Heart left ventricle (tissue), 16 donors: ENCODE measurements around the gene FOXP1. TPM values are rescaled to one million over a fixed set of nuclear protein-coding genes. Genes with fewer than 3 reads are reported as not detected.
"Not testable (repeated sequence)": the region's sequence is repeated elsewhere in the genome, so short reads cannot be mapped to it uniquely, and the experiment has no call there.

ENCODE experiments used
- ATAC-seq, 4 donors: fragments of 200-7000 bp; cut with Tn5 transposase; one replicate each; pipeline ENCODE4 v1.9.1; 2020 to 2022; ENCODE audit warnings: moderate library complexity in 4 of 4, mild to moderate bottlenecking in 3 of 4, moderate number of reproducible peaks in 1 of 4
- DNase-seq, 5 donors: peaks; one replicate each; pipeline ENCODE4 v3.0.0-alpha.2; 2020
- H3K27ac ChIP-seq, 12 donors: fragments of 200-600 bp; sonication (generic) in 4 of 12; one replicate each; pipeline versions ENCODE4 v1.5.0 to v1.8.0; 2016 to 2022; ENCODE audit warnings: mild to moderate bottlenecking in 2 of 12
- H3K27me3 ChIP-seq, 9 donors: fragments of 200-600 bp; sonication (generic) in 2 of 9; one replicate each; pipeline versions ENCODE4 v1.5.1 to v1.8.0; 2016 to 2022; ENCODE audit warnings: mild to moderate bottlenecking in 3 of 9
- H3K36me3 ChIP-seq, 9 donors: fragments of 200-600 bp; sonication (generic) in 2 of 9; one replicate each; pipeline versions ENCODE4 v1.5.0 to v1.8.0; 2018 to 2022; ENCODE audit warnings: mild to moderate bottlenecking in 2 of 9
- H3K4me1 ChIP-seq, 12 donors: fragments of 200-600 bp; sonication (generic) in 4 of 12; one replicate each; pipeline versions ENCODE4 v1.5.0 to v1.8.0; 2016 to 2022; ENCODE audit warnings: mild to moderate bottlenecking in 3 of 12
- H3K4me3 ChIP-seq, 12 donors: fragments of 200-600 bp; sonication (generic) in 4 of 12; one replicate each; pipeline versions ENCODE4 v1.5.0 to v1.8.0; 2017 to 2022; ENCODE audit warnings: mild to moderate bottlenecking in 9 of 12, moderate library complexity in 4 of 12
- H3K9me3 ChIP-seq, 12 donors: fragments of 200-600 bp; sonication (generic) in 4 of 12; one replicate each; pipeline versions ENCODE4 v1.5.0 to v1.8.0; 2016 to 2022; ENCODE audit warnings: mild to moderate bottlenecking in 1 of 12
- CTCF ChIP-seq, 12 donors: fragments of 200-600 bp; sonication (generic) in 4 of 12; IDR thresholded peaks; one replicate each; pipeline versions ENCODE4 v1.5.0 to v1.8.0; 2018 to 2022; ENCODE audit warnings: antibody characterized with exemption in 12 of 12, mild to moderate bottlenecking in 5 of 12
- POLR2A ChIP-seq, 2 donors: fragments of 450-650 bp; IDR thresholded peaks; one replicate each; pipeline ENCODE4 v1.6.1; 2017; ENCODE audit warnings: antibody characterized with exemption in 2 of 2, mild to moderate bottlenecking in 2 of 2, moderate library complexity in 2 of 2
- WGBS, 4 donors: extraction: QIAGEN DNeasy Blood & Tissue Kit in 2 of 4; methylation state at CpG; one replicate each; pipeline versions ENCODE4 v1.1.5 to v1.1.7; 2013 to 2018; 5-methylcytosine and 5-hydroxymethylcytosine counted together
- intact Hi-C, 10 donors: fragments of 100-400 bp; cut with DNase I; formaldehyde crosslinking; loops; one replicate each; pipeline versions ENCODE4 v1.11.1 to v1.14.2; 2022
- polyA plus RNA-seq, 2 donors: library from polyadenylated mRNA; stranded (reverse); fragments of 200-250 nt; gene quantifications; one replicate each; pipeline ENCODE4 v1.2.3, GENCODE V29; 2013
- total RNA-seq, 9 donors: library from RNA; depleted of rRNA in 2 of 9; stranded (reverse); fragments of >200 nt in 2 of 9; fragmentation: NEBNext Ultra II Directional in 3 of 9; extraction: Animal tissue kit (Norgen Biotek cat#: 25700) in 3 of 9; gene quantifications; one replicate each; pipeline versions ENCODE4 v1.1.0 to v1.2.4, GENCODE V29; 2016 to 2023
- donor health status: ischemic (EF 13 %, LVEDD 7.1; RV severe dilation, severe dysfunction).
- donor health status: healthy with polysubstance abuse.
- donor health status: DM: no; HTN: yes; CAD: no.
- donor health status: DM: no; HTN: no; CAD: no.
- donor health status: ischemic (EF 25% LVEDD 6.9; RV normal size, moderate dysfunction).
- donor health status: ischemic (EF 25% LVEDD 5.7; RV mildly dilated, moderate dysfunction).
- donor health status: healthy.
- donor health status: DM: yes; HTN: yes; CAD: no.
- donor health status: ischemic (EF 35%, LVEDD 5.7; RV mildly dilated, moderate dysfunction).
- donor health status: nonischemic (EF 11% LVEDD 7.7; RV severe dilation, severe dysfunction).
- donor health status: DM: yes; HTN: yes; CAD: no.
- donor health status: PGD.
- donor health status: ischemic (EF 29% LVEDD 5.4; RV normal size, mild dysfunction).
- donor health status: nonischemic (EF 23%, LVEDD 6.1; RV moderate dilation, normal function).

The FOXP1 gene
- total and polyA plus RNA-seq, 11 donors, result 14.9 to 67.8 (median 41.1) TPM

GRCh38 chr3:70981231-70981880, 602.2 kb downstream of the FOXP1 start:
- Histone ChIP-seq H3K9me3 (no peaks in the 10 kb centered on the region), H3K27ac (peak overlapping the region; percentile 72 to 92 (median 85)), H3K27me3 (no peaks in the 10 kb centered on the region), H3K4me1 (peaks cover 6 to 55% (median 42%) of the 10 kb centered on the region in 12 donors), H3K4me3 (no peak overlapping the region), H3K36me3 (peaks cover 0 to 56% (median 49%) of the 10 kb centered on the region in 9 donors)
- peak in 3 of 5 donors; percentile 23 to 41 (median 34) for DNase-seq
- 48 to 65% (median 57%) methylated on average over 6 of the region's 6 CpGs for WGBS, 4 donors
- peak in 3 of 4 donors; percentile 47 to 57 (median 52) for ATAC-seq
- TF ChIP-seq CTCF (IDR thresholded peaks at IDR 0.05), result no peak
- TF ChIP-seq POLR2A (IDR thresholded peaks at IDR 0.05), result no peak
- intact Hi-C loops, result no loop called here

- peaks cover 6 to 49% (median 40%) of the 10 kb centered on the region in 12 donors for H3K4me1 ChIP-seq
- WGBS, 4 donors, result 64 to 72% (median 69%) methylated on average over 8 of the region's 8 CpGs
- TF ChIP-seq POLR2A (IDR thresholded peaks at IDR 0.05), result no peak
- TF ChIP-seq CTCF (IDR thresholded peaks at IDR 0.05), result no peak
- no peaks in the 10 kb centered on the region for H3K9me3 ChIP-seq
- ATAC-seq (no peak), DNase-seq (no peak)
- intact Hi-C loops, result no loop called here
- no peaks in the 10 kb centered on the region for H3K27me3 ChIP-seq
- peaks cover 0 to 56% (median 49%) of the 10 kb centered on the region in 9 donors for H3K36me3 ChIP-seq
- H3K27ac ChIP-seq, result peak overlapping the region in 10 of 12 donors; percentile 72 to 92 (median 85)
- H3K4me3 ChIP-seq, result no peak overlapping the region
Observed at GRCh38 chr3:70980646-70981170, 602.8 kb downstream of the FOXP1 start.

- WGBS, 4 donors, result 89 to 95% (median 94%) methylated on average over 7 of the region's 7 CpGs
- TF ChIP-seq POLR2A (IDR thresholded peaks at IDR 0.05) (no peak), CTCF (IDR thresholded peaks at IDR 0.05) (no peak)
- H3K4me3 ChIP-seq, result no peak overlapping the region
- H3K36me3 ChIP-seq, result peaks cover 0 to 56% (median 49%) of the 10 kb centered on the region in 9 donors
- peak overlapping the region in 9 of 12 donors; percentile 72 to 92 (median 85) for H3K27ac ChIP-seq
- peaks cover 6 to 49% (median 40%) of the 10 kb centered on the region in 12 donors for H3K4me1 ChIP-seq
- no peaks in the 10 kb centered on the region for H3K27me3 ChIP-seq
- intact Hi-C loops, result loop anchor here in 1 of 10 donors (10.0 kb wide), 1 partner anchor 265 kb away; no protein-coding TSS in a partner anchor
- DNase-seq, result no peak
- no peaks in the 10 kb centered on the region for H3K9me3 ChIP-seq
- ATAC-seq, result no peak
Observed at GRCh38 chr3:70979983-70980645, 603.4 kb downstream of the FOXP1 start.

- Histone ChIP-seq H3K4me1 (peaks cover 4 to 43% (median 25%) of the 10 kb centered on the region in 12 donors), H3K36me3 (peaks cover 0 to 62% (median 57%) of the 10 kb centered on the region in 9 donors), H3K9me3 (no peaks in the 10 kb centered on the region), H3K27me3 (no peaks in the 10 kb centered on the region), H3K4me3 (no peak overlapping the region), H3K27ac (no peak overlapping the region)
- ATAC-seq (no peak), DNase-seq (peak in 1 of 5 donors; percentile 54)
- WGBS, 4 donors, result 94 to 96% (median 95%) methylated on average over 13 of the region's 13 CpGs
- no peak for TF ChIP-seq CTCF (IDR thresholded peaks at IDR 0.05)
- no peak for TF ChIP-seq POLR2A (IDR thresholded peaks at IDR 0.05)
- intact Hi-C loops, result loop anchor here in 1 of 10 donors (10.0 kb wide), 1 partner anchor 263 kb away; no protein-coding TSS in a partner anchor
Observed at GRCh38 chr3:70977712-70978111, 605.8 kb downstream of the FOXP1 start.

GRCh38 chr3:70975981-70976380, 607.5 kb downstream of the FOXP1 start:
- not testable (repeated sequence) for H3K27me3 ChIP-seq, H3K9me3 ChIP-seq, H3K4me3 ChIP-seq, DNase-seq, ATAC-seq
- peaks cover 0 to 26% (median 9%) of the 10 kb centered on the region in 12 donors for H3K4me1 ChIP-seq
- intact Hi-C loops, result loop anchor here in 1 of 10 donors (10.0 kb wide), 1 partner anchor 261 kb away; no protein-coding TSS in a partner anchor
- 87 to 97% (median 93%) methylated on average over 5 of the region's 5 CpGs for WGBS, 4 donors
- H3K36me3 ChIP-seq, result peaks cover 0 to 80% (median 74%) of the 10 kb centered on the region in 9 donors
- H3K27ac ChIP-seq, result peak overlapping the region in 1 of 12 donors; percentile 86
